RWPE1 (cell line): ENCODE results near the gene THAP8.

Source experiments
- CTCF ChIA-PET: fragments of 350-600 bp; sonication (Branson Sonifier 250); formaldehyde crosslinking; extraction: SDS; loops from one replicate; lab custom pipeline; 2021; lab: Yijun Ruan, JAX
- POLR2A ChIA-PET: fragments of 400-600 bp; formaldehyde crosslinking; extraction: SDS; loops from one replicate; lab custom pipeline; 2020; ENCODE audit warnings: antibody characterized with exemption; ENCODE audit not compliant: low non-redundant PET; lab: Yijun Ruan, JAX
- DNase-seq: peaks from one replicate; pipeline ENCODE4 v3.0.0; 2012; ENCODE audit warnings: low spot score
- H3K27ac ChIP-seq: fragments of 450-650 bp; 2 replicates; pipeline ENCODE4 v1.5.1; 2017
- TF ChIP-seq, protein P1 (sequence below): fragments of 450-650 bp; conservative IDR thresholded peaks from 2 replicates; pipeline ENCODE4 v1.5.1; 2017; ENCODE audit warnings: low read depth, mild to moderate bottlenecking

The THAP8 gene

DNA sequence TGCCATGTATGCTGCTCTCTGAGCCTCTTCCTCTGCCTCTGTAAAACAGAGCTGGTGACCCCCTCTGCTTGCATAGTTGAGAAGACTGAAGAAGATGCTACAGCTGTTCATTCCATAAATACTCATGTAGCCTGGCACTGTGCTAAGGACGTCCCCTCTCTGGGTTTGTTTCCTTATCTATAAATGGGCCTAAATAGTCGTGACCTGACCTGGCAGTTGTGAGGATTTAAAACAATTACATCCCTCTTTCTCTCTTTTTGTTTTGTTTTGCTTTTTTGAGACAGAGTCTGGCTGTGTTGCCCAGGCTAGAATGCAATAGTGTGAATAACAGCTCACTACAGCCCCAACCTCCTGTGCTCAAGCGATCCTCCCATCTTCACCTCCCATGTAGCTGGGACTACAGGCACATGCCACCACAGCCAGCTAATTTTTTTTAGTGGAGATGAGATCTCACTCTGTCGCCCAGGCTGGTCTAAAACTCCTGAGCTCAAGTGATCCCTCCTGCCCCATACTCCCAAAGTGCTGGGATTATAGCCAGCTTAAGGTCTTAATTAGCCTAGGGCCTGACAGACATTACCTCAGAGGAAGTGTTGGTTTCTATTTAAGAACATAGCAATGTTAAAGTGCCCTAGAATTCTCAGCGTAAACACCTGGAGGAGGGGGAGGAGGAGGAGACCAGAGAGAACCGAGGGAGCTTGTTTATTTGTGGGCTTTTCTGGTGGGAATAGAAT lies 5.3 kb upstream of the THAP8 start:
- POLR2A ChIA-PET = no interaction called here
- DNase-seq = no peak
- H3K27ac ChIP-seq = no peak overlapping the region
- TF ChIP-seq, protein P1, sequence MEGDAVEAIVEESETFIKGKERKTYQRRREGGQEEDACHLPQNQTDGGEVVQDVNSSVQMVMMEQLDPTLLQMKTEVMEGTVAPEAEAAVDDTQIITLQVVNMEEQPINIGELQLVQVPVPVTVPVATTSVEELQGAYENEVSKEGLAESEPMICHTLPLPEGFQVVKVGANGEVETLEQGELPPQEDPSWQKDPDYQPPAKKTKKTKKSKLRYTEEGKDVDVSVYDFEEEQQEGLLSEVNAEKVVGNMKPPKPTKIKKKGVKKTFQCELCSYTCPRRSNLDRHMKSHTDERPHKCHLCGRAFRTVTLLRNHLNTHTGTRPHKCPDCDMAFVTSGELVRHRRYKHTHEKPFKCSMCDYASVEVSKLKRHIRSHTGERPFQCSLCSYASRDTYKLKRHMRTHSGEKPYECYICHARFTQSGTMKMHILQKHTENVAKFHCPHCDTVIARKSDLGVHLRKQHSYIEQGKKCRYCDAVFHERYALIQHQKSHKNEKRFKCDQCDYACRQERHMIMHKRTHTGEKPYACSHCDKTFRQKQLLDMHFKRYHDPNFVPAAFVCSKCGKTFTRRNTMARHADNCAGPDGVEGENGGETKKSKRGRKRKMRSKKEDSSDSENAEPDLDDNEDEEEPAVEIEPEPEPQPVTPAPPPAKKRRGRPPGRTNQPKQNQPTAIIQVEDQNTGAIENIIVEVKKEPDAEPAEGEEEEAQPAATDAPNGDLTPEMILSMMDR = no peak
- CTCF ChIA-PET = no interaction called here

GRCh38 chr19:36058481-36059179 lies 4.5 kb upstream of the THAP8 start:
- ChIA-PET POLR2A (no interaction called here), CTCF (interaction anchor here (0.6 kb wide), 1 partner anchor 467 kb away, joined by 4 read pairs; no protein-coding TSS in a partner anchor)
- TF ChIP-seq, protein P1 = no peak
- no peak for DNase-seq
- no peak overlapping the region for H3K27ac ChIP-seq

GRCh38 chr19:36054733-36055686 lies 925 bp upstream of the THAP8 start, which contains the start of gene WDR62:
Gene WDR62, plus strand, starts transcription at chr19:36054897. Its CDS starts 75 bp downstream, at chr19:36054972.
- ChIA-PET CTCF (no interaction called here), POLR2A (interaction anchor here (0.8 kb wide), 1 partner anchor 47 kb away, joined by 3 read pairs; the partner anchor contains the start of gene SYNE4)
- H3K27ac ChIP-seq = peak within 1 kb of the TSS; percentile 99
- DNase-seq = peak; percentile 99
- TF ChIP-seq, protein P1 = 0 out of 2 replicates have a peak, but pooled peaks have one; percentile 2

DNA sequence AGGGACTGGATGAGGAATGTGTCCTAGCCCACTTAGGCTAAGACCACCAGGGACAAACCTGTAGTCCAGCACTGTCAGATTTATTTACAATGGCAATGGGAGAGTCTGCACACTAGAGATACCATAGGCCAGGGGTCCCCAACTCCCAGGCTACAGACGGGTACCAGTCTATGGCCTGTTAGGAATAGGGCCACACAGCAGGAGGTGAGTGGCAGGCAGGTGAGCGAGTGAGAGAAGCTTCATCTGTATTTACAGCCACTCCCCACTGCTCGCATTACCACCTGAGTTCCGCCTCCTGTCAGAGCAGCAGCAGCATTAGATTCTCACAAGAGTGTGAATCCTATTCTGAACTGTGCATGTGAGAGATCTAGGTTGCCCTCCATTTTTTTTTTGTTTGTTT lies 2.4 kb downstream of the THAP8 start:
- ChIA-PET CTCF (no interaction called here), POLR2A (no interaction called here)
- peak overlapping the region; percentile 28; the same call in 1 of the 2 replicates for H3K27ac ChIP-seq
- TF ChIP-seq, protein P1 = no peak
- DNase-seq = no peak

DNA sequence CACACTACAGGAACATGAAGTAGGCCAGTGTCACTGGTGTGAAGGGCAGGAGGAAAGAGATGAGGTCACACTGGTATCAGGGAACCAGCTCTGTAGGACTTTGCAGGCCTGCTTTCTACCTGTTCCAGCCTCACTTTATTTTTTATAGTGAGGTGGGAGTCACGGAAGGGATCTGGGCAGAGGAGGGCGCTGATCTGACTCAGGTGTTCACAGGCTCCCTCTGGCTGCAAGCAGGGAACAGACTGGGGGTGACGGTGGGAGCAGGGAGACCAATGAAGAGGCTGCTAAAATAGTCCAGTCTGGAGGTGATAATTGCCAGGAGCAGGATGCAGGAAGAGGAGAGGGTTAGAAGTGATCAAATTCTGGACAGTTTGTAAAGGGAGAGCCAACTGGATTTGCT lies 2.8 kb downstream of the THAP8 start:
- peak overlapping the region; percentile 28; the same call in 1 of the 2 replicates for H3K27ac ChIP-seq
- POLR2A ChIA-PET = no interaction called here
- CTCF ChIA-PET = no interaction called here
- TF ChIP-seq, protein P1 = no peak
- DNase-seq = no peak
